Naive thymus-derived CD4-positive, alpha-beta T cell (primary cell): Measurements from ENCODE around the gene LRFN3. TPM values are rescaled to one million over a fixed set of nuclear protein-coding genes. Genes with fewer than 3 reads are reported as not detected.
A peak's percentile ranks its signal among the peaks of the same experiment; 100 is the strongest.
"Not testable (repeated sequence)": the region's sequence is repeated elsewhere in the genome, so short reads cannot be mapped to it uniquely, and the experiment has no call there.

Experiments used
- ATAC-seq: fragments of 150-1000 bp; cut with Tn5 transposase; 2 replicates; pipeline ENCODE4 v1.10.0; 2021; ENCODE audit warnings: mild to moderate bottlenecking, moderate library complexity
- CTCF ChIA-PET: fragments of 350-600 bp; sonication (Branson Sonifier 250); formaldehyde crosslinking; loops from one replicate; lab custom pipeline; 2021; ENCODE audit warnings: antibody characterized with exemption; lab: Charles Lee
- POLR2A ChIA-PET: fragments of 350-600 bp; sonication (Branson Sonifier 250); formaldehyde crosslinking; loops from one replicate; lab custom pipeline; 2021; ENCODE audit warnings: antibody characterized with exemption, inconsistent platforms; lab: Charles Lee
- DNase-seq, 9 donors: peaks; one replicate each; pipeline versions ENCODE4 v3.0.0 to v3.0.0-alpha.2; 2020 to 2022; ENCODE audit warnings: mixed read lengths in 1 of 9
- H3K27ac ChIP-seq: one replicate; pipeline ENCODE4 v1.7.0; 2013; ENCODE audit warnings: mild to moderate bottlenecking, low read depth, low read length, moderate library complexity
- H3K27me3 ChIP-seq, 2 donors: one replicate each; pipeline ENCODE4 v1.7.0; 2013; ENCODE audit warnings: low read length in 2 of 2, mild to moderate bottlenecking in 2 of 2, moderate library complexity in 2 of 2; ENCODE audit not compliant: control insufficient read depth in 2 of 2, insufficient read depth in 2 of 2
- H3K36me3 ChIP-seq, 3 experiments: 1 replicate in 2 of 3; 2 replicates in 1 of 3; pipeline ENCODE4 v1.7.0; 2013; ENCODE audit warnings: low read length in 3 of 3, mild to moderate bottlenecking in 3 of 3, moderate library complexity in 1 of 3; ENCODE audit not compliant: insufficient read depth in 3 of 3, control insufficient read depth in 2 of 3
- H3K4me1 ChIP-seq, 2 donors: one replicate each; pipeline ENCODE4 v1.7.0; 2013; ENCODE audit warnings: low read length in 2 of 2, mild to moderate bottlenecking in 2 of 2, moderate library complexity in 1 of 2; ENCODE audit not compliant: control insufficient read depth in 2 of 2, insufficient read depth in 2 of 2
- H3K4me3 ChIP-seq: 2 replicates; pipeline ENCODE4 v1.7.0; 2013; ENCODE audit warnings: mild to moderate bottlenecking, low read length
- H3K9me3 ChIP-seq, 3 experiments: 1 replicate in 2 of 3; 2 replicates in 1 of 3; pipeline ENCODE4 v1.7.0; 2013; ENCODE audit warnings: low read length in 3 of 3; ENCODE audit not compliant: control insufficient read depth in 2 of 3
- H3K27ac Mint-ChIP-seq, 9 donors: one replicate each; pipeline ENCODE4 v1.8.0; 2020 to 2022; ENCODE audit warnings: mixed read lengths in 9 of 9, mild to moderate bottlenecking in 8 of 9, moderate library complexity in 5 of 9, inconsistent platforms in 2 of 9
- H3K27me3 Mint-ChIP-seq, 5 donors: one replicate each; pipeline ENCODE4 v1.8.0; 2021 to 2022; ENCODE audit warnings: mixed read lengths in 5 of 5, mild to moderate bottlenecking in 1 of 5
- H3K36me3 Mint-ChIP-seq, 5 donors: one replicate each; pipeline ENCODE4 v1.8.0; 2020 to 2022; ENCODE audit warnings: mixed read lengths in 5 of 5, mild to moderate bottlenecking in 3 of 5, inconsistent platforms in 1 of 5
- H3K4me1 Mint-ChIP-seq, 7 donors: one replicate each; pipeline ENCODE4 v1.8.0; 2020 to 2022; ENCODE audit warnings: mixed read lengths in 7 of 7, mild to moderate bottlenecking in 3 of 7, inconsistent platforms in 1 of 7
- H3K4me3 Mint-ChIP-seq, 10 donors: one replicate each; pipeline ENCODE4 v1.8.0; 2020 to 2022; ENCODE audit warnings: mild to moderate bottlenecking in 10 of 10, mixed read lengths in 10 of 10, moderate library complexity in 6 of 10, inconsistent platforms in 2 of 10
- H3K9me3 Mint-ChIP-seq, 11 donors: one replicate each; pipeline ENCODE4 v1.8.0; 2020 to 2022; ENCODE audit warnings: mixed read lengths in 11 of 11, mild to moderate bottlenecking in 4 of 11, inconsistent platforms in 1 of 11, moderate library complexity in 1 of 11
- intact Hi-C, 2 donors: fragments of 100-400 bp; cut with micrococcal nuclease; formaldehyde crosslinking; loops; one replicate each; pipeline ENCODE4 v1.15.1; 2023
- polyA plus RNA-seq, 2 donors: library from polyadenylated mRNA; unstranded; fragments of 300-500 nt; fragmentation: Illumina TruSeq; gene quantifications; one replicate each; pipeline ENCODE4 v1.2.3, GENCODE V29; 2021
- total RNA-seq, 6 experiments: library from RNA in 5 of 6; stranded (reverse) in 5 of 6; gene quantifications; 1 replicate in 5 of 6; 2 replicates in 1 of 6; pipeline ENCODE4 v1.2.3 and lab custom pipeline; 2021 to 2026

LRFN3 gene
- total and polyA plus RNA-seq, 7 experiments from 2014 or later: 1.2 to 14.9 (median 8.8) TPM

GRCh38 chr19:35908973-35909683 lies 27.0 kb upstream of the LRFN3 start:
- Mint-ChIP-seq H3K9me3 (no peaks in the 10 kb centered on the region), H3K4me3 (peak overlapping the region in 9 of 10 donors; percentile 30 to 77 (median 66)), H3K27me3 (no peaks in the 10 kb centered on the region), H3K36me3 (no peaks in the 10 kb centered on the region), H3K4me1 (peaks cover 21 to 49% (median 38%) of the 10 kb centered on the region in 7 donors), H3K27ac (peak overlapping the region; percentile 42 to 89 (median 63))
- H3K9me3 ChIP-seq: no peaks in the 10 kb centered on the region
- H3K4me3 ChIP-seq: no peak overlapping the region
- CTCF ChIA-PET: interaction anchor here (1.4 kb wide), 1 partner anchor 27 kb away, joined by 9 read pairs; no protein-coding TSS in a partner anchor
- POLR2A ChIA-PET: interaction anchor here (1.0 to 1.6 kb wide), 4 partner anchors 9 to 93 kb away, joined by 3 to 8 read pairs (median 4); partner anchors contain the start of gene NFKBID
- H3K27ac ChIP-seq: peak overlapping the region; percentile 36
- peaks cover 18 to 21% of the 10 kb centered on the region in 2 donors for H3K4me1 ChIP-seq
- DNase-seq: peak in 3 of 9 donors; percentile 17 to 32 (median 20)
- intact Hi-C loops: no loop called here
- peak; percentile 92 for ATAC-seq
- H3K27me3 ChIP-seq: no peaks in the 10 kb centered on the region
- peaks cover 0 to 4% (median 0%) of the 10 kb centered on the region in 3 experiments for H3K36me3 ChIP-seq

DNA sequence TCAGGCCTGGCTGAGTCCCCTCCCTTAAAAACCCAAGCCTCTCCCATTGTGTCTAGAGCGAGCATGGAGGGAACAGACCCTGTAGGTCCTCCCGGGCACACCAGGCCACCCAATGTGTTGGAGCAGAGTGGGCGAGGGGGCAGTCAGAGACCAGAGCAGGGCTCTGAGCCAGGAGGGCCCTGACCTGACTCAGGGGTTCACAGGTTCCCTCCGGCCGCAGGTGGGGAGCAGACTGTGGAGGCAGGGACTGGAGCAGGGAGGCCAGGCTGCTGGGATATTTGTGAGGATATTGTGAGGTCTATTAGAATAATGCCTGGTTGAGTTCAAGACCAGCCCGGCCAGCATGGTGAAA lies 26.5 kb upstream of the LRFN3 start:
- Mint-ChIP-seq H3K4me1 (peaks cover 16 to 44% (median 33%) of the 10 kb centered on the region in 7 donors), H3K9me3 (no peaks in the 10 kb centered on the region), H3K27ac (peak overlapping the region in 5 of 9 donors; percentile 45 to 89 (median 71)), H3K4me3 (peak overlapping the region in 2 of 10 donors; percentile 38 to 66), H3K36me3 (no peaks in the 10 kb centered on the region), H3K27me3 (no peaks in the 10 kb centered on the region)
- Histone ChIP-seq H3K27me3 (no peaks in the 10 kb centered on the region), H3K4me3 (no peak overlapping the region), H3K27ac (no peak overlapping the region), H3K36me3 (no peaks in the 10 kb centered on the region), H3K9me3 (no peaks in the 10 kb centered on the region), H3K4me1 (peaks cover 13 to 16% of the 10 kb centered on the region in 2 donors)
- DNase-seq (no peak), ATAC-seq (no peak)
- POLR2A ChIA-PET: interaction anchor here (1.6 kb wide), 1 partner anchor 22 kb away, joined by 8 read pairs; no protein-coding TSS in a partner anchor
- CTCF ChIA-PET: interaction anchor here (1.0 to 1.4 kb wide), 2 partner anchors 21 to 28 kb away, joined by 3 to 9 read pairs; no protein-coding TSS in a partner anchor
- intact Hi-C loops: no loop called here

DNA sequence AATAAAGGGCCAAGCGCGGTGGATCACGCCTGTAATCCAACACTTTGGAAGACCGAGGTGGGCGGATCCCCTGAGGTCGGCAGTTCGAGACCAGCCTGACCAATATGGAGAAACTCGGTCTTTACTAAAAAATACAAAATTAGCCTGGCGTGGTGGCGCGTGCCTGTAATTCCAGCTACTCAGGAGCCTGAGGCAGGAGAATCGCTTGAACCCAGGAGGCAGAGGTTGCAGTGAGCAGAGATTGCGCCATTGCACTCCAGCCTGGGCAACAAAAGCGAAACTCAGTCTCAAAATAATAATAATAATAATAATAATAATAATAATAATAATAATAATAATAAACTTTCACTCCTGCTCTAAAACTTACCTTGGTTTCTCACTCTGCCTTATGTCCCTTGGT lies 25.8 kb upstream of the LRFN3 start:
- H3K27ac Mint-ChIP-seq: not testable (repeated sequence)

DNA sequence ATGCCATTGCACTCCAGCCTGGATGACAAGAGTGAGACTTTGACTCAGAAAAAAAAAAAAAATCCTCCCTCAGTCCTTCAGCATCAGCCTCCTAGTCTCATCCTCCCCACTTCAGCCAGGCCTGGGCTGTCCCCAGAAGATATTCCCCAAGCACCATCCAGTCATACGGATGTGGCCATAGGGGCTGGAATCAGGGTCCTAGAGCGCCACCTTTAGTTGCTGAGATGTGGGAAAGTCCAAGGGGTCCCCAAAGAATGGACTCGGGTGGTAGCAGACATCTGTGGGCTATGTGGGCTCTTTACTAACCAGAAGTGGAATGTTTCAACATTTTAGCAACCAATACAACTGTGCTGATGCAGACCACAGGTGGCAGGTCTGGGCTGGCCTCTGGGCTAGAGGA lies 25.0 kb upstream of the LRFN3 start:
- DNase-seq: no peak
- no peaks in the 10 kb centered on the region for H3K36me3 Mint-ChIP-seq
- H3K27ac Mint-ChIP-seq: peak overlapping the region in 1 of 9 donors; percentile 31
- no peaks in the 10 kb centered on the region for H3K36me3 ChIP-seq
- H3K4me3 ChIP-seq: no peak overlapping the region
- intact Hi-C loops: no loop called here
- ChIA-PET CTCF (no interaction called here), POLR2A (interaction anchor here (1.7 kb wide), 1 partner anchor 11 kb away, joined by 3 read pairs; no protein-coding TSS in a partner anchor)
- no peak overlapping the region for H3K27ac ChIP-seq
- no peak for ATAC-seq
- peaks cover 11 to 37% (median 27%) of the 10 kb centered on the region in 7 donors for H3K4me1 Mint-ChIP-seq
- no peaks in the 10 kb centered on the region for H3K27me3 ChIP-seq
- peaks cover 7 to 11% of the 10 kb centered on the region in 2 donors for H3K4me1 ChIP-seq
- no peaks in the 10 kb centered on the region for H3K27me3 Mint-ChIP-seq
- no peak overlapping the region for H3K4me3 Mint-ChIP-seq
- H3K9me3 Mint-ChIP-seq: peaks cover 0 to 1% (median 0%) of the 10 kb centered on the region in 11 donors
- no peaks in the 10 kb centered on the region for H3K9me3 ChIP-seq

More for the DNA sequence above, 25.8 kb upstream of the LRFN3 start:
- DNase-seq, H3K36me3 ChIP-seq, H3K27me3 ChIP-seq, H3K27me3 Mint-ChIP-seq, H3K27ac ChIP-seq, intact Hi-C loops, H3K9me3 ChIP-seq, ATAC-seq, H3K4me3 ChIP-seq, H3K36me3 Mint-ChIP-seq, H3K4me3 Mint-ChIP-seq, H3K9me3 Mint-ChIP-seq: not testable (repeated sequence)
- H3K4me1 Mint-ChIP-seq: peaks cover 11 to 37% (median 27%) of the 10 kb centered on the region in 7 donors
- peaks cover 7 to 11% of the 10 kb centered on the region in 2 donors for H3K4me1 ChIP-seq
- CTCF ChIA-PET: interaction anchor here (1.0 kb wide), 1 partner anchor 21 kb away, joined by 3 read pairs; no protein-coding TSS in a partner anchor
- POLR2A ChIA-PET: interaction anchor here (1.7 kb wide), 1 partner anchor 12 kb away, joined by 3 read pairs; no protein-coding TSS in a partner anchor

DNA sequence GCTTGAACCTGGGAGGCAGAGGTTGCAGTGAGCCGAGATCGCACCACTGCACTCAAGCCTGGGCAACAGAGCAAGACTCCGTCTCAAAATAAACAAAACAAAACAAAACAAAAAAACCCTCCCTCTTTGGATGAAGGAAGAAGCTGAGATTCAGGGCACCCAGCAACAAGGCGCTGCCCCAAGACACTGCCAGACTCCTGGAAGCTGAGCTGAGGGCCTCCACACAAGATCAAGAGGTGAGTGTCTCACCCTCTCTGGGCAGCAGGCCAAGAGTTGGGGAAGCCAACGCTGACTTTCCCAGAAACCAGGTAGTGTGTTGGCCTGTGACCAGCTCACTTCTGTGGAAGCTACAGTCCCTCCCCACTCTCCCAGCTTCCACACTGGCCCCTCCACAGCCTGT lies 24.4 kb upstream of the LRFN3 start:
- Histone ChIP-seq H3K9me3 (no peaks in the 10 kb centered on the region), H3K27me3 (no peaks in the 10 kb centered on the region), H3K27ac (no peak overlapping the region), H3K4me3 (no peak overlapping the region), H3K4me1 (peaks cover 7 to 11% of the 10 kb centered on the region in 2 donors), H3K36me3 (no peaks in the 10 kb centered on the region)
- no peaks in the 10 kb centered on the region for H3K27me3 Mint-ChIP-seq
- intact Hi-C loops: no loop called here
- ChIA-PET CTCF (no interaction called here), POLR2A (interaction anchor here (0.6 to 1.7 kb wide), 3 partner anchors 10 to 1530 kb away, joined by 3 read pairs; no protein-coding TSS in a partner anchor)
- H3K4me3 Mint-ChIP-seq: no peak overlapping the region
- H3K9me3 Mint-ChIP-seq: peaks cover 0 to 1% (median 0%) of the 10 kb centered on the region in 11 donors
- H3K36me3 Mint-ChIP-seq: no peaks in the 10 kb centered on the region
- peak overlapping the region in 1 of 9 donors; percentile 58 for H3K27ac Mint-ChIP-seq
- no peak for DNase-seq
- no peak for ATAC-seq
- H3K4me1 Mint-ChIP-seq: peaks cover 11 to 37% (median 26%) of the 10 kb centered on the region in 7 donors

- no peak for DNase-seq
- Histone ChIP-seq H3K9me3 (no peaks in the 10 kb centered on the region), H3K27ac (no peak overlapping the region), H3K36me3 (no peaks in the 10 kb centered on the region), H3K4me3 (no peak overlapping the region), H3K27me3 (no peaks in the 10 kb centered on the region), H3K4me1 (peaks cover 0 to 11% of the 10 kb centered on the region in 2 donors)
- H3K36me3 Mint-ChIP-seq: no peaks in the 10 kb centered on the region
- intact Hi-C loops: no loop called here
- peaks cover 11 to 24% (median 21%) of the 10 kb centered on the region in 7 donors for H3K4me1 Mint-ChIP-seq
- no peaks in the 10 kb centered on the region for H3K27me3 Mint-ChIP-seq
- H3K4me3 Mint-ChIP-seq: no peak overlapping the region
- CTCF ChIA-PET: no interaction called here
- POLR2A ChIA-PET: interaction anchor here (1.0 kb wide), 1 partner anchor 10 kb away, joined by 3 read pairs; no protein-coding TSS in a partner anchor
- H3K27ac Mint-ChIP-seq: no peak overlapping the region
- peaks cover 0 to 1% (median 0%) of the 10 kb centered on the region in 11 donors for H3K9me3 Mint-ChIP-seq
- ATAC-seq: no peak
These were observed 22.6 kb upstream of the LRFN3 start for GRCh38 chr19:35913589-35913988.
